ENCODE results near the gene SCYL1.

SCYL1 gene

GRCh38 chr11:65537296-65537597 lies 12.4 kb downstream of the SCYL1 start:
- DNase-seq (ENCODE audit: low read depth): no peak

- no peak for DNase-seq (ENCODE audit: low read depth)
Measured at GRCh38 chr11:65537620-65538231, 12.8 kb downstream of the SCYL1 start.

- DNase-seq (ENCODE audit: low read depth): no peak
Measured at GRCh38 chr11:65538232-65538914, 13.5 kb downstream of the SCYL1 start.

- no peak for DNase-seq (ENCODE audit: low read depth)
Measured at GRCh38 chr11:65538915-65539743, 14.2 kb downstream of the SCYL1 start.

GRCh38 chr11:65539744-65540289 lies 14.9 kb downstream of the SCYL1 start:
- no peak for DNase-seq (ENCODE audit: low read depth)

- DNase-seq (ENCODE audit: low read depth): peak; percentile 79
Measured at GRCh38 chr11:65540290-65541092, 15.6 kb downstream of the SCYL1 start.

- DNase-seq (ENCODE audit: low read depth): no peak
Measured at GRCh38 chr11:65541093-65541982, 16.5 kb downstream of the SCYL1 start.

- no peak for DNase-seq (ENCODE audit: low read depth)
Measured at GRCh38 chr11:65542738-65543390, 18.0 kb downstream of the SCYL1 start.

GRCh38 chr11:65545853-65546216 lies 21.0 kb downstream of the SCYL1 start:
- DNase-seq (ENCODE audit: low read depth): no peak

- DNase-seq (ENCODE audit: low read depth): no peak
Measured at GRCh38 chr11:65546217-65546958, 21.5 kb downstream of the SCYL1 start.

- DNase-seq (ENCODE audit: low read depth): no peak
Measured at GRCh38 chr11:65547446-65548125, 22.7 kb downstream of the SCYL1 start.

- no peak for DNase-seq (ENCODE audit: low read depth)
Measured at GRCh38 chr11:65548395-65548794, 23.5 kb downstream of the SCYL1 start.

GRCh38 chr11:65549096-65549495 lies 24.2 kb downstream of the SCYL1 start:
- DNase-seq (ENCODE audit: low read depth): no peak

GRCh38 chr11:65551572-65552387 lies 26.9 kb downstream of the SCYL1 start:
- no peak for DNase-seq (ENCODE audit: low read depth)

- no peak for DNase-seq (ENCODE audit: low read depth)
Measured at GRCh38 chr11:65552388-65552951, 27.6 kb downstream of the SCYL1 start.

GRCh38 chr11:65553301-65554001 lies 28.6 kb downstream of the SCYL1 start:
- no peak for DNase-seq (ENCODE audit: low read depth)

GRCh38 chr11:65554057-65554818 lies 29.4 kb downstream of the SCYL1 start:
- no peak for DNase-seq (ENCODE audit: low read depth)
